Activated CD4-positive, alpha-beta T cell treated with anti-CD3 and anti-CD28 coated beads, Interleukin-2, amount 50 U/mL, for 16 hours (primary cell): ENCODE results near the gene SUPT20HL1.
"Not testable (repeated sequence)": the region's sequence is repeated elsewhere in the genome, so short reads cannot be mapped to it uniquely, and the experiment has no call there.

ENCODE experiments used
- DNase-seq: peaks from one replicate; pipeline ENCODE4 v3.0.0-alpha.2; 2020

Gene SUPT20HL1

GRCh38 chrX:24364326-24364725, 3.9 kb downstream of the SUPT20HL1 start:
- no peak for DNase-seq

- no peak for DNase-seq
Observed at GRCh38 chrX:24364851-24365538, 4.6 kb downstream of the SUPT20HL1 start.

- DNase-seq, result not testable (repeated sequence)
Observed at GRCh38 chrX:24366762-24367400, 6.4 kb downstream of the SUPT20HL1 start.

- no peak for DNase-seq
Observed at GRCh38 chrX:24369816-24370215, 9.4 kb downstream of the SUPT20HL1 start.

- peak; percentile 68 for DNase-seq
Observed at GRCh38 chrX:24371391-24371972, 11.0 kb downstream of the SUPT20HL1 start.

- no peak for DNase-seq
Observed at GRCh38 chrX:24372021-24372763, 11.8 kb downstream of the SUPT20HL1 start.

- no peak for DNase-seq
Observed at GRCh38 chrX:24375600-24376131, 15.2 kb downstream of the SUPT20HL1 start.

GRCh38 chrX:24376403-24376802, 16.0 kb downstream of the SUPT20HL1 start:
- no peak for DNase-seq

GRCh38 chrX:24377195-24377594, 16.8 kb downstream of the SUPT20HL1 start:
- DNase-seq, result no peak

GRCh38 chrX:24377911-24378468, 17.6 kb downstream of the SUPT20HL1 start:
- DNase-seq, result no peak

- DNase-seq, result no peak
Observed at GRCh38 chrX:24378706-24379105, 18.3 kb downstream of the SUPT20HL1 start.

GRCh38 chrX:24380262-24381187, 20.1 kb downstream of the SUPT20HL1 start:
- DNase-seq, result no peak

GRCh38 chrX:24382315-24382714, 21.9 kb downstream of the SUPT20HL1 start:
- not testable (repeated sequence) for DNase-seq

GRCh38 chrX:24387724-24388123, 27.3 kb downstream of the SUPT20HL1 start:
- no peak for DNase-seq

GRCh38 chrX:24391389-24391788, 30.9 kb downstream of the SUPT20HL1 start:
- no peak for DNase-seq

- DNase-seq, result no peak
Observed at GRCh38 chrX:24391843-24392242, 31.4 kb downstream of the SUPT20HL1 start.

GRCh38 chrX:24392709-24393108, 32.3 kb downstream of the SUPT20HL1 start:
- no peak for DNase-seq

GRCh38 chrX:24395775-24396174, 35.3 kb downstream of the SUPT20HL1 start:
- peak; percentile 66 for DNase-seq

GRCh38 chrX:24396236-24396930, 35.9 kb downstream of the SUPT20HL1 start:
- DNase-seq, result no peak

GRCh38 chrX:24396931-24397279, 36.5 kb downstream of the SUPT20HL1 start:
- no peak for DNase-seq

- DNase-seq, result no peak
Observed at GRCh38 chrX:24398766-24399165, 38.3 kb downstream of the SUPT20HL1 start.
